Neural cell (in vitro differentiated cells): ENCODE results near the gene BAD. TPM values are rescaled to one million over a fixed set of nuclear protein-coding genes. Genes with fewer than 3 reads are reported as not detected.

Experiments used
- H2AFZ ChIP-seq: fragments of 200-600, 300-800 bp; sonication (generic), shearing (Covaris generic); 2 replicates; pipeline ENCODE4 v1.6.0; 2014; ENCODE audit warnings: low read depth, mild to moderate bottlenecking, antibody characterized with exemption, low read length, moderate library complexity
- H3F3A ChIP-seq: fragments of 200-600 bp; shearing (Covaris generic); 2 replicates; pipeline ENCODE4 v1.6.1; 2016; ENCODE audit warnings: mild to moderate bottlenecking, moderate library complexity, mixed read lengths, antibody characterized with exemption, low read length; ENCODE audit not compliant: insufficient read depth, poor library complexity, severe bottlenecking
- H3K27ac ChIP-seq: fragments of 200-600, 300-800 bp; sonication (generic), shearing (Covaris generic); 2 replicates; pipeline ENCODE4 v1.5.1; 2014; ENCODE audit warnings: mild to moderate bottlenecking, low read length, moderate library complexity
- H3K27me3 ChIP-seq: fragments of 300-800, 200-600 bp; sonication (generic), shearing (Covaris generic); 2 replicates; pipeline ENCODE4 v1.6.0; 2014; ENCODE audit warnings: mild to moderate bottlenecking, low read depth, low read length, moderate library complexity; ENCODE audit not compliant: insufficient read depth
- H3K36me3 ChIP-seq: fragments of 300-800, 200-600 bp; sonication (generic), shearing (Covaris generic); 2 replicates; pipeline ENCODE4 v1.5.1; 2014; ENCODE audit warnings: mild to moderate bottlenecking, antibody characterized with exemption, low read length, moderate library complexity; ENCODE audit not compliant: insufficient read depth
- H3K4me2 ChIP-seq: fragments of 300-800, 200-600 bp; sonication (generic), shearing (Covaris generic); 2 replicates; pipeline ENCODE4 v1.6.0; 2014; ENCODE audit warnings: mild to moderate bottlenecking, low read length
- H3K4me3 ChIP-seq: fragments of 300-800, 200-600 bp; sonication (generic), shearing (Covaris generic); 2 replicates; pipeline ENCODE4 v1.5.1; 2014; ENCODE audit warnings: mild to moderate bottlenecking, low read length, moderate library complexity
- H3K79me2 ChIP-seq: fragments of 200-600 bp; shearing (Covaris generic); replicated peaks from 2 replicates; pipeline ENCODE4 v1.6.0; 2014; ENCODE audit warnings: mild to moderate bottlenecking, low read length, moderate library complexity; ENCODE audit not compliant: insufficient read depth
- H3K9ac ChIP-seq: fragments of 300-800, 200-600 bp; sonication (generic), shearing (Covaris generic); 2 replicates; pipeline ENCODE4 v1.6.1; 2016; ENCODE audit warnings: mild to moderate bottlenecking, low read length, mixed read lengths
- H3K9me2 ChIP-seq: fragments of 200-600 bp; shearing (Covaris generic); 2 replicates; pipeline ENCODE4 v1.6.1; 2016; ENCODE audit warnings: mild to moderate bottlenecking, low read length, mixed read lengths; ENCODE audit not compliant: insufficient read depth
- H3K9me3 ChIP-seq: fragments of 200-600, 300-800 bp; sonication (generic), shearing (Covaris generic); 2 replicates; pipeline ENCODE4 v1.6.1; 2016; ENCODE audit warnings: mild to moderate bottlenecking, mixed run types, low read length, moderate library complexity, mixed read lengths
- H4K20me1 ChIP-seq: fragments of 200-600 bp; shearing (Covaris generic); 2 replicates; pipeline ENCODE4 v1.6.1; 2016; ENCODE audit warnings: mild to moderate bottlenecking, mixed run types; ENCODE audit not compliant: insufficient read depth
- CTCF ChIP-seq: fragments of 450-650 bp; IDR thresholded peaks from 2 replicates; pipeline ENCODE4 v1.5.1; 2014; ENCODE audit warnings: antibody characterized with exemption, mild to moderate bottlenecking, moderate library complexity; ENCODE audit not compliant: poor library complexity, severe bottlenecking
- EZH2 ChIP-seq: fragments of 200-600, 300-800 bp; shearing (Covaris generic), sonication (generic); IDR thresholded peaks from 2 replicates; pipeline ENCODE4 v1.6.1; 2014; ENCODE audit warnings: antibody characterized with exemption, low read length, borderline replicate concordance, mild to moderate bottlenecking; ENCODE audit not compliant: insufficient read depth, poor library complexity, severe bottlenecking
- MXI1 ChIP-seq: fragments of 450-650 bp; conservative IDR thresholded peaks from 2 replicates; pipeline ENCODE4 v1.6.1; 2014; ENCODE audit warnings: antibody characterized with exemption, mild to moderate bottlenecking; ENCODE audit not compliant: poor library complexity, severe bottlenecking
- RAD21 ChIP-seq: fragments of 450-650 bp; conservative IDR thresholded peaks from 2 replicates; pipeline ENCODE4 v1.6.1; 2014; ENCODE audit warnings: antibody characterized with exemption, mild to moderate bottlenecking, moderate library complexity
- REST ChIP-seq: IDR thresholded peaks from 2 replicates; pipeline ENCODE4 v1.6.1; 2012; ENCODE audit warnings: borderline replicate concordance
- SMC3 ChIP-seq: fragments of 450-650 bp; conservative IDR thresholded peaks from 2 replicates; pipeline ENCODE4 v1.6.1; 2014; ENCODE audit warnings: antibody characterized with exemption, mild to moderate bottlenecking, moderate library complexity; ENCODE audit not compliant: poor library complexity
- TAF1 ChIP-seq: IDR thresholded peaks from 2 replicates; pipeline ENCODE4 v1.6.1; 2012; ENCODE audit warnings: low read depth
- polyA plus RNA-seq: library from polyadenylated mRNA; depleted of rRNA; stranded (reverse); fragments of >200 nt; gene quantifications from 2 replicates; pipeline ENCODE4 v1.2.3, GENCODE V29; 2014

Gene BAD
- polyA plus RNA-seq, 1 donor from 2014 or later: 219 TPM

- Histone ChIP-seq H3K9ac (no peak overlapping the region), H3K27me3 (peaks cover 77% of the 10 kb centered on the region), H2AFZ (no peak overlapping the region)
Observed at GRCh38 chr11:64298966-64299846, 14.7 kb upstream of the BAD start.

More at GRCh38 chr11:64298966-64299846, 14.7 kb upstream of the BAD start:
- Histone ChIP-seq H3K36me3 (no peaks in the 10 kb centered on the region), H3K27ac (no peak overlapping the region), H3K79me2 (no peaks in the 10 kb centered on the region), H3F3A (no peaks in the 10 kb centered on the region), H3K9me3 (no peaks in the 10 kb centered on the region), H3K4me3 (no peak overlapping the region), H4K20me1 (no peaks in the 10 kb centered on the region), H3K4me2 (no peak overlapping the region), H3K9me2 (no peaks in the 10 kb centered on the region)
- no peak for TF ChIP-seq SMC3
- peak; percentile 61 for TF ChIP-seq EZH2
- no peak for TF ChIP-seq TAF1
- TF ChIP-seq MXI1: no peak
- TF ChIP-seq CTCF: no peak
- TF ChIP-seq REST: no peak
- no peak for TF ChIP-seq RAD21
